HFF-Myc (cell line): Measurements from ENCODE around the gene MYO3B.

Source experiments
- DNase-seq: peaks from one replicate; pipeline ENCODE4 v3.0.0-alpha.2; 2011; ENCODE audit warnings: low read depth; ENCODE audit errors: extremely low read depth
- H3K4me3 ChIP-seq: replicated peaks from 2 replicates; pipeline ENCODE4 v1.5.1; 2011; ENCODE audit warnings: low read depth, mild to moderate bottlenecking, control low read depth, low read length
- CTCF ChIP-seq: IDR thresholded peaks from 2 replicates; pipeline ENCODE4 v1.5.1; 2012; ENCODE audit warnings: mild to moderate bottlenecking, low read depth, low read length, control low read depth; ENCODE audit errors: missing control alignments

The MYO3B gene

GRCh38 chr2:170222842-170223241, 44.9 kb downstream of the MYO3B start:
- TF ChIP-seq CTCF, result no peak
- DNase-seq, result no peak
- no peak overlapping the region for H3K4me3 ChIP-seq

DNA sequence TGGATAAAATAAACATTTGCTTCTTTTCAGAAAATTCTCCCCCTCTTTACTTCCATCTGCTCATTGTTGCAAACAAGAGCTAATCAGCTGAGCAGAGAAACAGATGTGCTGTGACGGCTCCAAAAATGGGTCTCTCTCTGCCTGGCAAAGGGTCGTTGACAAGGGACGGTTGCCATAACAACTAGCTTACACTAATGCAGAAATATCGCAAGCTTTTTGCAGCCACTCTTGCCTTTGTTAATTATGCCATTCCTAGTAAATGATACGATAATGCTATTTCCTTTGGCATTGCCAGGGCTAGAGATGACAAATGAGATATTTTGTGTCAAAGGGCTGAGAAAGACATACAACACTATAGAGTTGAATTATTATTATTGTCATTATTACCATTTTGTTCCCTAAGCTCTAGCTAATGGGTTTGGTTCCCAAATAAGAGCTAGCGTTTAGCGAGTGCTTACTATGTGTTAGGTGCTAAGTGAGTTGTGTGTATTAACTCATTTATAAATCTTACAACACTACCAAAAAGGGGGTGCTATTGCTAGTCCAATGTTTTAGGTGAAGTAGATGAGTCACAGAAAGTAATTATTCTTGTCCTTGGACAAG, 46.8 kb downstream of the MYO3B start:
- no peak for TF ChIP-seq CTCF
- peak; percentile 12 for DNase-seq
- no peak overlapping the region for H3K4me3 ChIP-seq

GRCh38 chr2:170226216-170226615, 48.3 kb downstream of the MYO3B start:
- no peak for DNase-seq
- TF ChIP-seq CTCF, result no peak
- no peak overlapping the region for H3K4me3 ChIP-seq

GRCh38 chr2:170227507-170227947, 49.6 kb downstream of the MYO3B start:
- H3K4me3 ChIP-seq, result no peak overlapping the region
- no peak for DNase-seq
- no peak for TF ChIP-seq CTCF

- DNase-seq, result no peak
- TF ChIP-seq CTCF, result no peak
- no peak overlapping the region for H3K4me3 ChIP-seq
These were observed 50.0 kb downstream of the MYO3B start for GRCh38 chr2:170227951-170228350.

- no peak overlapping the region for H3K4me3 ChIP-seq
- TF ChIP-seq CTCF, result no peak
- no peak for DNase-seq
These were observed 50.5 kb downstream of the MYO3B start for GRCh38 chr2:170228429-170228828.

GRCh38 chr2:170229125-170229524, 51.2 kb downstream of the MYO3B start:
- TF ChIP-seq CTCF, result no peak
- DNase-seq, result no peak
- H3K4me3 ChIP-seq, result no peak overlapping the region
